Stimulated activated CD8-positive, alpha-beta memory T cell treated with anti-CD3 and anti-CD28 coated beads, Interleukin-7, amount 100 ng/mL, for 4 hours (primary cell): ENCODE data around the gene PEBP1.

Experiments used
- DNase-seq, 2 donors: peaks; one replicate each; pipeline ENCODE4 v3.0.0-alpha.2; 2020; ENCODE audit warnings: low read depth in 2 of 2

The PEBP1 gene

GRCh38 chr12:118193958-118194357, 58.0 kb downstream of the PEBP1 start:
- DNase-seq = no peak
